Neural cell (in vitro differentiated cells): Measurements from ENCODE around the gene SMIM17. TPM values are rescaled to one million over a fixed set of nuclear protein-coding genes. Genes with fewer than 3 reads are reported as not detected.

Experiments
- H2AFZ ChIP-seq: fragments of 200-600, 300-800 bp; sonication (generic), shearing (Covaris generic); 2 replicates; pipeline ENCODE4 v1.6.0; 2014; ENCODE audit warnings: low read depth, mild to moderate bottlenecking, antibody characterized with exemption, low read length, moderate library complexity
- H3F3A ChIP-seq: fragments of 200-600 bp; shearing (Covaris generic); 2 replicates; pipeline ENCODE4 v1.6.1; 2016; ENCODE audit warnings: mild to moderate bottlenecking, moderate library complexity, mixed read lengths, antibody characterized with exemption, low read length; ENCODE audit not compliant: insufficient read depth, poor library complexity, severe bottlenecking
- H3K27ac ChIP-seq: fragments of 200-600, 300-800 bp; sonication (generic), shearing (Covaris generic); 2 replicates; pipeline ENCODE4 v1.5.1; 2014; ENCODE audit warnings: mild to moderate bottlenecking, low read length, moderate library complexity
- H3K27me3 ChIP-seq: fragments of 300-800, 200-600 bp; sonication (generic), shearing (Covaris generic); 2 replicates; pipeline ENCODE4 v1.6.0; 2014; ENCODE audit warnings: mild to moderate bottlenecking, low read depth, low read length, moderate library complexity; ENCODE audit not compliant: insufficient read depth
- H3K36me3 ChIP-seq: fragments of 300-800, 200-600 bp; sonication (generic), shearing (Covaris generic); 2 replicates; pipeline ENCODE4 v1.5.1; 2014; ENCODE audit warnings: mild to moderate bottlenecking, antibody characterized with exemption, low read length, moderate library complexity; ENCODE audit not compliant: insufficient read depth
- H3K4me2 ChIP-seq: fragments of 300-800, 200-600 bp; sonication (generic), shearing (Covaris generic); 2 replicates; pipeline ENCODE4 v1.6.0; 2014; ENCODE audit warnings: mild to moderate bottlenecking, low read length
- H3K4me3 ChIP-seq: fragments of 300-800, 200-600 bp; sonication (generic), shearing (Covaris generic); 2 replicates; pipeline ENCODE4 v1.5.1; 2014; ENCODE audit warnings: mild to moderate bottlenecking, low read length, moderate library complexity
- H3K79me2 ChIP-seq: fragments of 200-600 bp; shearing (Covaris generic); replicated peaks from 2 replicates; pipeline ENCODE4 v1.6.0; 2014; ENCODE audit warnings: mild to moderate bottlenecking, low read length, moderate library complexity; ENCODE audit not compliant: insufficient read depth
- H3K9ac ChIP-seq: fragments of 300-800, 200-600 bp; sonication (generic), shearing (Covaris generic); 2 replicates; pipeline ENCODE4 v1.6.1; 2016; ENCODE audit warnings: mild to moderate bottlenecking, low read length, mixed read lengths
- H3K9me2 ChIP-seq: fragments of 200-600 bp; shearing (Covaris generic); 2 replicates; pipeline ENCODE4 v1.6.1; 2016; ENCODE audit warnings: mild to moderate bottlenecking, low read length, mixed read lengths; ENCODE audit not compliant: insufficient read depth
- H3K9me3 ChIP-seq: fragments of 200-600, 300-800 bp; sonication (generic), shearing (Covaris generic); 2 replicates; pipeline ENCODE4 v1.6.1; 2016; ENCODE audit warnings: mild to moderate bottlenecking, mixed run types, low read length, moderate library complexity, mixed read lengths
- H4K20me1 ChIP-seq: fragments of 200-600 bp; shearing (Covaris generic); 2 replicates; pipeline ENCODE4 v1.6.1; 2016; ENCODE audit warnings: mild to moderate bottlenecking, mixed run types; ENCODE audit not compliant: insufficient read depth
- EP300 ChIP-seq: fragments of 450-650 bp; conservative IDR thresholded peaks from 2 replicates; pipeline ENCODE4 v1.6.1; 2014; ENCODE audit warnings: antibody characterized with exemption, mild to moderate bottlenecking, moderate library complexity; ENCODE audit not compliant: poor library complexity, severe bottlenecking
- EZH2 ChIP-seq: fragments of 200-600, 300-800 bp; shearing (Covaris generic), sonication (generic); IDR thresholded peaks from 2 replicates; pipeline ENCODE4 v1.6.1; 2014; ENCODE audit warnings: antibody characterized with exemption, low read length, borderline replicate concordance, mild to moderate bottlenecking; ENCODE audit not compliant: insufficient read depth, poor library complexity, severe bottlenecking
- MXI1 ChIP-seq: fragments of 450-650 bp; conservative IDR thresholded peaks from 2 replicates; pipeline ENCODE4 v1.6.1; 2014; ENCODE audit warnings: antibody characterized with exemption, mild to moderate bottlenecking; ENCODE audit not compliant: poor library complexity, severe bottlenecking
- POLR2AphosphoS5 ChIP-seq: IDR thresholded peaks from 2 replicates; pipeline ENCODE4 v1.6.1; 2012
- RAD21 ChIP-seq: fragments of 450-650 bp; conservative IDR thresholded peaks from 2 replicates; pipeline ENCODE4 v1.6.1; 2014; ENCODE audit warnings: antibody characterized with exemption, mild to moderate bottlenecking, moderate library complexity
- SMC3 ChIP-seq: fragments of 450-650 bp; conservative IDR thresholded peaks from 2 replicates; pipeline ENCODE4 v1.6.1; 2014; ENCODE audit warnings: antibody characterized with exemption, mild to moderate bottlenecking, moderate library complexity; ENCODE audit not compliant: poor library complexity
- TAF1 ChIP-seq: IDR thresholded peaks from 2 replicates; pipeline ENCODE4 v1.6.1; 2012; ENCODE audit warnings: low read depth
- polyA plus RNA-seq: library from polyadenylated mRNA; depleted of rRNA; stranded (reverse); fragments of >200 nt; gene quantifications from 2 replicates; pipeline ENCODE4 v1.2.3, GENCODE V29; 2014
- TF ChIP-seq, protein P1 (sequence below): IDR thresholded peaks from 2 replicates; pipeline ENCODE4 v1.6.1; 2012; ENCODE audit warnings: borderline replicate concordance
- TF ChIP-seq, protein P2 (sequence below): fragments of 450-650 bp; IDR thresholded peaks from 2 replicates; pipeline ENCODE4 v1.5.1; 2014; ENCODE audit warnings: antibody characterized with exemption, mild to moderate bottlenecking, moderate library complexity; ENCODE audit not compliant: poor library complexity, severe bottlenecking

The SMIM17 gene
- polyA plus RNA-seq, 1 donor from 2014 or later: 14.2 TPM

DNA sequence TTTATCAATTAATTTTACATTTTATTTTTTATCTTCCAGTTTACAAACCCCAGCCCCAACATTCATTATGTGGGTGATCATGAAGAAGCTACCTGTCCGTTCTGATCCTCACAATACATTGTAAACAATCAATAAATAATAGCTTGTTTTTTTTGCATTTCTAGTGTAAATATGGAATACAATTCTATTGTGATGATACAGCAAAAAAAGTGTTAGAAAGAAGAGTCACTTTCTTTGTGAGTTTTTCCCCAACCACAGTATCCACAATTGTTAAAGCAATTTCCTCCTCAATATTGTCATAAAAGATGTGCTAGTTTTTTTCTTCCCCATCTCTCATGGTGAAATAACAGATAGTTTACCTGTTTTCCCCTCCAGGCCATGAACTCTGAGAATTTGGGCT lies 58.9 kb downstream of the SMIM17 start:
- no peak overlapping the region for H3K4me3 ChIP-seq
- H3K9me2 ChIP-seq: no peaks in the 10 kb centered on the region
- H2AFZ ChIP-seq: no peak overlapping the region
- TF ChIP-seq, protein P1, sequence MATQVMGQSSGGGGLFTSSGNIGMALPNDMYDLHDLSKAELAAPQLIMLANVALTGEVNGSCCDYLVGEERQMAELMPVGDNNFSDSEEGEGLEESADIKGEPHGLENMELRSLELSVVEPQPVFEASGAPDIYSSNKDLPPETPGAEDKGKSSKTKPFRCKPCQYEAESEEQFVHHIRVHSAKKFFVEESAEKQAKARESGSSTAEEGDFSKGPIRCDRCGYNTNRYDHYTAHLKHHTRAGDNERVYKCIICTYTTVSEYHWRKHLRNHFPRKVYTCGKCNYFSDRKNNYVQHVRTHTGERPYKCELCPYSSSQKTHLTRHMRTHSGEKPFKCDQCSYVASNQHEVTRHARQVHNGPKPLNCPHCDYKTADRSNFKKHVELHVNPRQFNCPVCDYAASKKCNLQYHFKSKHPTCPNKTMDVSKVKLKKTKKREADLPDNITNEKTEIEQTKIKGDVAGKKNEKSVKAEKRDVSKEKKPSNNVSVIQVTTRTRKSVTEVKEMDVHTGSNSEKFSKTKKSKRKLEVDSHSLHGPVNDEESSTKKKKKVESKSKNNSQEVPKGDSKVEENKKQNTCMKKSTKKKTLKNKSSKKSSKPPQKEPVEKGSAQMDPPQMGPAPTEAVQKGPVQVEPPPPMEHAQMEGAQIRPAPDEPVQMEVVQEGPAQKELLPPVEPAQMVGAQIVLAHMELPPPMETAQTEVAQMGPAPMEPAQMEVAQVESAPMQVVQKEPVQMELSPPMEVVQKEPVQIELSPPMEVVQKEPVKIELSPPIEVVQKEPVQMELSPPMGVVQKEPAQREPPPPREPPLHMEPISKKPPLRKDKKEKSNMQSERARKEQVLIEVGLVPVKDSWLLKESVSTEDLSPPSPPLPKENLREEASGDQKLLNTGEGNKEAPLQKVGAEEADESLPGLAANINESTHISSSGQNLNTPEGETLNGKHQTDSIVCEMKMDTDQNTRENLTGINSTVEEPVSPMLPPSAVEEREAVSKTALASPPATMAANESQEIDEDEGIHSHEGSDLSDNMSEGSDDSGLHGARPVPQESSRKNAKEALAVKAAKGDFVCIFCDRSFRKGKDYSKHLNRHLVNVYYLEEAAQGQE: no peak
- no peak for TF ChIP-seq EZH2
- TF ChIP-seq EP300: no peak
- TF ChIP-seq POLR2AphosphoS5: no peak
- TF ChIP-seq, protein P2, sequence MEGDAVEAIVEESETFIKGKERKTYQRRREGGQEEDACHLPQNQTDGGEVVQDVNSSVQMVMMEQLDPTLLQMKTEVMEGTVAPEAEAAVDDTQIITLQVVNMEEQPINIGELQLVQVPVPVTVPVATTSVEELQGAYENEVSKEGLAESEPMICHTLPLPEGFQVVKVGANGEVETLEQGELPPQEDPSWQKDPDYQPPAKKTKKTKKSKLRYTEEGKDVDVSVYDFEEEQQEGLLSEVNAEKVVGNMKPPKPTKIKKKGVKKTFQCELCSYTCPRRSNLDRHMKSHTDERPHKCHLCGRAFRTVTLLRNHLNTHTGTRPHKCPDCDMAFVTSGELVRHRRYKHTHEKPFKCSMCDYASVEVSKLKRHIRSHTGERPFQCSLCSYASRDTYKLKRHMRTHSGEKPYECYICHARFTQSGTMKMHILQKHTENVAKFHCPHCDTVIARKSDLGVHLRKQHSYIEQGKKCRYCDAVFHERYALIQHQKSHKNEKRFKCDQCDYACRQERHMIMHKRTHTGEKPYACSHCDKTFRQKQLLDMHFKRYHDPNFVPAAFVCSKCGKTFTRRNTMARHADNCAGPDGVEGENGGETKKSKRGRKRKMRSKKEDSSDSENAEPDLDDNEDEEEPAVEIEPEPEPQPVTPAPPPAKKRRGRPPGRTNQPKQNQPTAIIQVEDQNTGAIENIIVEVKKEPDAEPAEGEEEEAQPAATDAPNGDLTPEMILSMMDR: no peak
- TF ChIP-seq SMC3: no peak
- TF ChIP-seq TAF1: no peak
- no peak for TF ChIP-seq MXI1
- TF ChIP-seq RAD21: no peak
- no peaks in the 10 kb centered on the region for H3K27me3 ChIP-seq
- no peak overlapping the region for H3K4me2 ChIP-seq
- no peaks in the 10 kb centered on the region for H3K9me3 ChIP-seq
- H4K20me1 ChIP-seq: no peaks in the 10 kb centered on the region
- H3K27ac ChIP-seq: no peak overlapping the region
- no peaks in the 10 kb centered on the region for H3K36me3 ChIP-seq
- no peaks in the 10 kb centered on the region for H3F3A ChIP-seq
- H3K79me2 ChIP-seq: no peaks in the 10 kb centered on the region
- no peak overlapping the region for H3K9ac ChIP-seq

DNA sequence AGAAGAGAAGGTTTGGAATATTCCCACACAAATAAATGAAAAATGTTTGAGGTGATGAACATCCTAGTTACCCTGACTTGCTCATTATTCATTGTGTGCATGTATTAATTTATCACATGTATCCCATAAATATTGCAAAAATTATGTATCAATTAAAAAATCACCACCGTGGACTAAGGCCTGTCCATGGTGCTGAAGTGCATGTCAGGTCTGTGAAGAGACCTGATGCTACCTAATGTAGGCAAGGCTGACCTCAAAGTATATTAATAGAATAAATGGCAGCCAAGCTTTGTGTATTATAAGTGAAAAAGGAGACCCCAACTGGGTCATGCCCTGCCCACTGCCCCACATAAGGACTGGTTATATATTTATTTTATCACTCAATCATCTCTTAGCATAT lies 63.0 kb downstream of the SMIM17 start:
- Histone ChIP-seq H4K20me1 (no peaks in the 10 kb centered on the region), H3K27ac (no peak overlapping the region), H3K36me3 (no peaks in the 10 kb centered on the region), H3K27me3 (no peaks in the 10 kb centered on the region), H2AFZ (no peak overlapping the region), H3K9ac (no peak overlapping the region), H3K4me2 (no peak overlapping the region), H3K79me2 (no peaks in the 10 kb centered on the region), H3K4me3 (no peak overlapping the region), H3K9me2 (no peaks in the 10 kb centered on the region), H3F3A (no peaks in the 10 kb centered on the region), H3K9me3 (peaks cover 9% of the 10 kb centered on the region)
- TF ChIP-seq EP300 (no peak), MXI1 (no peak), TAF1 (no peak), EZH2 (no peak)
- TF ChIP-seq, protein P2: no peak
- TF ChIP-seq, protein P1: no peak
